GM21825 (cell line): ENCODE measurements around the gene FHOD1.

Experiments
- ATAC-seq: cut with Tn5 transposase; IDR thresholded peaks from one replicate; pipeline ENCODE4 v1.9.1; 2021; ENCODE audit warnings: mild to moderate bottlenecking, moderate library complexity; ENCODE audit not compliant: unreplicated experiment

FHOD1 gene

GRCh38 chr16:67236563-67237395 lies 10.5 kb downstream of the FHOD1 start:
- ATAC-seq, result no peak

DNA sequence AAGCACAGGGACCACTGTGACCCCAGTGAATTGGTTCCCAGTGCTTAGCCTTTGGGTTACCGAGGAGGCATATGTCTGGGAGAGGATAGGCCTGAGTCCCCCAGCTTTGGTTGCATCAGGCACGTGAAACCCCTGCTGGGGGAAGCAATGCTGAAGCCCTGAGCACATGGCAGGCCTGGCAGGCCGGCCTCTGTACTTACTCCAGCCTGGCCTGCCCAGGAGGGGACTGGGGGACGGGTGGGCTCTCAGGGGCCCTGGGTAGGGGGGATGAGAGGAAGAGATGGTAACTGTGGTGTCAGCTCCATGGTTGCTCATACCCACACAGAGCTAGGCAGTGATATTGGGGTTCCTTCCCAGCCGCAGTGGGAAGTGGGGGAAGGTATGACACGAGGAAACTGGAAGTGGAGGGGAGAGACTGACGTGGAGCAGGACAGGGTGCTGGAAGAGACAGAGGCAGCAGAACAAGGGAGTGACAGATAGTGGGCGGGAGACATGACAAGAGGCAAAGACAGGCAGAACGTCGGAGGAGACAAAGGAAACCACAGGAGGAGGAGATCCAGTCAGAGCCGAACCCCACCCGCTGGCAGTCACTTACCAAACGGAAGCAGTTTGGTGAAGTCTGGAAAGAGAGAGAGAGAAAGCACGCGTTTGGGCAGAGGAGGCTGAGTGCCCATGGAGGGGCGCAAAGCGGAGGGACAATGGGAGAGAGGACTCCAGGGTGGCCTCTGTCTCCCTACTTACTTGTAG lies 11.3 kb downstream of the FHOD1 start:
- no peak for ATAC-seq

DNA sequence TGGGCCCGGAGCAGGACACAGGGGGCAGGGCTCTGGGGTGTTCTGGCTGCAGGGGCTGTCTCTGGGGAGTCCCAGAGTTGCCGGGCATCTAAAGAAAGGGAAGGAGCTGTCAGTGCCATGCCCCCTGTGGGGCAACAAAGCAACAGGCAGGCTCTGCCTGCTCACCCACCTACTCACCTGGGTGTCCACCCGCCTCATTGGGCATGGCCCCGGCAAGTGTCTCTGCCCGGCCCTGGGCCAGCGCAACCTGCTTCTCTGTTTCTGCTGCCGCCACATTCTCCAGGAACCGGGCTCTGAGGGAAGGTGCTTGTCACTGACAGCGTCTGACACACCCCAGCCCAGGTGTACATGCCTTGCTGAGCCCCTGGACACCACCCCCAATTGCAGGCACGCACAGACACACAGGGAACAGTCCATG lies 13.1 kb downstream of the FHOD1 start:
- ATAC-seq, result no peak

DNA sequence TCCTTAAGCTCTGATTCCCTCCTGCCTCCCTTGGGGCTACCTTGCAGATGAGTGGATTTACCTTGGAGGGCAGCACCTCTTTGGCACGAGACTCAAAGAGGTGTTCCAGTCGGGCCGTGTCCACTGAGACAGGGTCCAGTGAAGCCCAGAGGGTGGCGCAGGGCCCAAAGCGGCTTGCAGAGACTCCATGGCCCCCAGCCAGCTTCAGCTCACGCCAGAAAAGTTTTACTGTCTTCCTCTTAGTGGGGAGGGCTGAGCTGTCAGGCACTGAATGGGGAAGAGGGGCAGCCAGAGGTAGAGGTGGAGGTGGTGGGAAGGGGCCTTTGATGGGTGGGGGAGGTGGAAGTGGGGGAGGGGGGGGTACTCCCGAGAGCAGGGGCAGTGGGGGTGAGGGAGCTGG lies 13.7 kb downstream of the FHOD1 start:
- no peak for ATAC-seq

- ATAC-seq, result no peak
These were observed 16.2 kb downstream of the FHOD1 start for GRCh38 chr16:67230809-67231660.

DNA sequence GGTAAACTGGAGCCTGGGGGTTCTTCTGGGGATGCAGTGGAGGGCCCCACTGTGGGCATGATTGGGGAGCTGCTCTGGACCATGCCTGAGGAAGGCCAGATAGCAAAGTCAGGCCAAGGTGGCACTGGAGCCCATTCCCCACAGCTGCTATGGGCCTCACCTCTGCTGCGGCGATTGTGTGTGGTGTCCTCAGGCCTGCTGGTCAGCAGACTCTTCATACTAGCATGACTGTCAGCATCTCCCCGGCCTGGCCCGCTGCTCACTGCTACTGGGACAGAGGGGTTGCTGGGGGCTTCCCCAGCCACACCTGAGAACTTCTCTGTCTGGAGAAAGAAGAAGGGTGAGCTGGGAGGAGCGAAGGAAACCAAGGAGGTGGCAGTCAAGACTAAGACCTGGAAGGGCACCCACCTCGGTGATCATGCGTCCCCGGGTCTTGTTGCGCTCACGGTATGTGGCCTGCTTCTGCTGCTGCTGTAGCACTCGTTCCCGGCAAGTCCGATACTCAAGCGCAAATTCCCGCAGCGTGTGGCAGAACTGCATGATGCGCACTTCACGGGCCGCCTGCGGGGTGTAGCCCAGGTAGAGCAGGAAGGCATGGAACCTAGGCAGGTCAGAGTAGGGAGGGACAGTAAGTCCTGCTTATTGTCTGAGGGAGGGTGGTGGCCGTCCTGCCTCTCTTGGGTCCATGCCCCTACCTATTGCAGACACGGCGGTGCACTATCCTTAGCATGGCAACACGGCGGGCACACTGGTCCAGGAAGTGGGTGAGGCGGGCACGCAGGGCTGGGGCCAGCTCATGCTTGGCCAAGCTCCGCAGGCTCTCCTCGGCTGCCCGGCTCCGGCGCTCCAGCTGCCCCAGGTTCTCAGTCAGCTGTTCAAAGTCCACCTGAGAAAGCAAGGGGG lies 17.1 kb downstream of the FHOD1 start:
- no peak for ATAC-seq

DNA sequence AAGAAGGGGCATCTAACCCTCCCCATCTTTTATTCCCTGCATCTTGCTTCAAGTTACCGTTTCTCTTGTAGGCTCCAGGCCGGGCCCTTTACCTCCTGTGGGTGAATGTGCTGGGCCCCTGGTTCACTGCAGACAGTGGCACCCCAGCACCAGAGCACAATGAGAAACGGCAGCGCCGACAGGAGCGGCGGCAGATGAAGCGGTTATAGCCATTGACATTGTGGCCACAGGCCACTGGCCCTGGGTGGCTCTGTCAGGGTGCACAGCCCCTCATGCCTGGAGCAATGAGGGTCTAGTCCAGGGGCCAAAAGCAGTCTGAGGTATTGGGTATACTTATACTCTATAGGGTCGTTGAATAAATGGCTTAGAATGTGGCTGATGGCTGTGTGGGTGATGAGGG lies 18.4 kb downstream of the FHOD1 start:
- no peak for ATAC-seq

DNA sequence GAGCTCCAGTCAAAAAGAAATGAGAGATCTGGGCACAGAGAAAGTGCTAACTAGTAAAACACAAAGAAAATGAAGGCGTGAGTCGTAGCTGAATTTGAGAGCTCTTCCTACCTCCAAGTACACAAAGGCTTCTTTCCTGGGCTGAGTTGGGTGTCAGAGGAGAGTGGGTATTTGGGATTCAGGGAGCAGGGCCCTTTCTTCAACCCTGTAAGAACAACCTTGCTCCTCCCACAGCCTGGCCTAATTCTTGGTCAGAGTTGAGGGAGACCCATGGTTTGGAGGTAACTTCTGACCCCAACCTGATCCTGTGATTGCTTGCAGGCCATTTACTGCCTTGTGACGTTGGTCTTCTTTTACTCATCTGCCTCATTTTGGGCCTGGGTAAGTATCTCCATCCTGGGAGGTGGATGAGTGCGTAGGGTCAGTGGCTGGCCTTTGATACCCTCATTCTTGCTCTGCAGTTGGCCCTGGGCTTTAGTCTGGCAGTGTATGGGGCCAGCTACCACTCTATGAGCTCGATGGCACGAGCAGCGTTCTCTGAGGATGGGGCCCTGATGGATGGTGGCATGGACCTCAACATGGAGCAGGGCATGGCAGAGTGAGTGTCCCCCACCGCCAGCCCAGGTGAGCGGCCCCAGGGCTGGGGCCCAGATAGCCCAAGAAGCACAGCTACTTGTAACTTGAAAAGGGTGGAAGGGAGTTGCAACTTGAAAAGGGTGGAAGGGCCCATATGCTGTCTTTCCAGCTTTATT lies 19.1 kb downstream of the FHOD1 start:
- ATAC-seq, result no peak

DNA sequence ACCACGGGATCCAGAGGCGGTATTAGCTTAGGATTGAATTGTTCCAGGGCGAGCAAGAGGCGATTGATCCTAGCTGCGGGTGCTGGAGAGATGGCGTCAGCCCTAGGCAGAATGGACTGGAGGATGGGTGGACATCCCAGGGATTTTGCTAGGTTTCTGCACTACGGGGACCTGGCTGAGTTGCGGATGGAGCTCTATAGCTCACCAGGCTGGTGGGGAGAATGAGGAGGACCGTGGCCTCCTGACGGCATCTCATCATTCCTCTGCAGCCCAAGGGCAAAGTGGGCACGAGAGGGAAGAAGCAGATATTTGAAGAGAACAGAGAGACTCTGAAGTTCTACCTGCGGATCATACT lies 19.7 kb downstream of the FHOD1 start:
- ATAC-seq, result no peak

DNA sequence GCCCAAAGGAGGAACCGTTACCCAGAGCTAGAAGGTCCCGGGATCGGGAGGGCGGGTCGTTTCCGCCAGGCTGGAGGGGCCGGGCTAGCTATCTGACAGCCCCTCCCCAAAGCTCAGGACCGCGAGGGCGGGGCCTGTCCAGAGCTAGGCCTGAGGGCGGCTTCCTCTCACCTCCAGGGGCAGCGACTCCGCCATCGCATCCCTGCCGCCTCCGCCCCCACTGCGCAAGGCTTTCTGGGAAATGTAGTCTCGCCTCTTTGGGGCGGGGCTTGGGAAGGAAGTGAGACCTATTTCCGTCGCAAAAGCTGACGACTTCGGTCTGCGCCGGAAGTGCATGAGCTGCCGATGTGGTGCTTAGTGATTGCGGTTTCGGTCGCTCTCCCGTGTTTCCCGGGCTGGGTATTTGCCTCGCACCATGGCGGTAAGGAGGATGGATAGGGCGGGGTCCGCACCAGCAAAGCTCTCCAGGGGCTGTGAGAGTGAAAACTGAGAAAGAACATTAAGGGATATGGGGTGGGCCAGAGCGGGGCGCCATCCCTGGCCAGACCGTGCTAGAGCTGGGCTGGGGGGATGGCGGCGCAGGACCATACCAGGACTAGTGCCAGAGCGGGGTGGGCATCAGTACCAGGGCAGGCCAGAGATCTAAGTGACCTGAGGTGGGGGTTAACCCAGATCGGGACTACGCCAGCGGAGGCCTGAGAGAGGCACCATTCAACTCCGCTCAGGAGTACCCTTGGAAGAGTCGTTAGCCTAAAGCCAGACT lies 20.3 kb downstream of the FHOD1 start, which contains the start of gene TMEM208:
Gene TMEM208 (plus strand): TSS at position 327 of the 763 bp plus-strand sequence. CDS start 89 bp downstream, at position 416.
- ATAC-seq, result peak; percentile 90

DNA sequence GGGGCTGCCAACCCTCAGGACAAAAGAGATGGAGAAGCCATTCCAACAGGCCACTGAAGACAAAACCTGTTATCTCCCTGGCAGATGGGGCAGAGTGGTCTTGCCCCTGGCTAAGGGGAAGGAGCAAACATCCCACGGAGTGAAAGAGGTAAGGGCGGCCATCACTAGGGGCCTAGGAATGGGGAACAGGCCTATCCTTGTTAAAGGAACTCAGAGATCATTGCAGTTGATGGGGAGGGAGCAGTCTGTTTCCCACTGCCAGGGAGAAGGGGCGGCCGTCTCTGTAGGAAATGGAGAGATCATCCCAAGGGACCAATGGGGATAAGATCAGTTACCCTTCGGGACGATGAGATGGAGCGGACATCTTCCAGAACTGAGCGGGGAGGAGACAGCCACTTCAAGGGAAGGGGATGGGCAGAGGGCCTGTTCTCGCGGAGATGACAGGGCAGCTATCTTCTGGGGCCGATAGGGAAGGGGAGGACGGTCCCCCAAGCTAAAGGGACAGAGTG lies 20.9 kb downstream of the FHOD1 start:
- ATAC-seq, result no peak

- ATAC-seq, result no peak
These were observed 23.3 kb downstream of the FHOD1 start for GRCh38 chr16:67223992-67224391.

- no peak for ATAC-seq
These were observed 30.4 kb downstream of the FHOD1 start for GRCh38 chr16:67216612-67217490.

GRCh38 chr16:67215706-67216105 lies 31.6 kb downstream of the FHOD1 start:
- ATAC-seq, result no peak

GRCh38 chr16:67213197-67214019 lies 33.9 kb downstream of the FHOD1 start:
- no peak for ATAC-seq

- no peak for ATAC-seq
These were observed 34.5 kb downstream of the FHOD1 start for GRCh38 chr16:67212766-67213165.

DNA sequence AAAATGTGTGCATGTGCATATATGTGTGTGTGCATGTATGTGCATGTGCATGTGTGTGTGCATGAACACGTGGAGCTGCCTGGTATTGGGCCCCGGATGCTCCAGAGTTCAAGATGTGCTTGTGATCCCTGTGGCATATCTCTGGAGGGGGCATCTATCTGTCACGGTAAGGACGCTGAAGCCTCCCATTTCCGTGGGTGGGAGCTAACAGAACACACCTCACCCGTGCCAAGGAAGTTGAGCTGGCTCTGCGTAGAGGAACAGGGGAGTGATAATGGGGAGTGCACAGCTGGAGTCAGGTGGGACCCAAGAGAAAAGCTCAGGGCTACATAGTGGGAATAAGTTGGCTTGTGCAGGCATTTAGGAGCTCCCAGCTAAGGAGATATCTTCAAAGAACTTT lies 35.6 kb downstream of the FHOD1 start:
- ATAC-seq, result no peak
